H1 (cell line): Measurements from ENCODE around the gene CCDC91. TPM values are rescaled to one million over a fixed set of nuclear protein-coding genes. Genes with fewer than 3 reads are reported as not detected.

Source experiments
- CTCF ChIA-PET: fragments of 300-600 bp; sonication (Branson Sonifier 250); formaldehyde crosslinking; loops from one replicate; lab custom pipeline; 2021; ENCODE audit not compliant: partially characterized antibody; lab: Charles Lee
- POLR2A ChIA-PET: fragments of 300-600 bp; sonication (Branson Sonifier 250); formaldehyde crosslinking; loops from one replicate; lab custom pipeline; 2021; ENCODE audit warnings: inconsistent platforms; ENCODE audit not compliant: partially characterized antibody; lab: Charles Lee
- DNase-seq, 2 experiments: peaks; one replicate each; pipeline versions ENCODE4 v3.0.0 to v3.0.0-alpha.2; 2010 to 2022; ENCODE audit warnings: low spot score in 2 of 2, low read depth in 1 of 2, mixed read lengths in 1 of 2
- FAIRE-seq: peaks from 2 replicates; lab custom pipeline; 2011; peaks lifted over from hg19 to GRCh38; lab: Jason Lieb, UNC
- H2AFZ ChIP-seq: 2 replicates; pipeline ENCODE4 v1.8.1; 2012; ENCODE audit warnings: low read length, inconsistent platforms
- H2AK5ac ChIP-seq: 2 replicates; pipeline ENCODE4 v1.6.1; 2013; ENCODE audit warnings: low read depth, low read length
- H2BK120ac ChIP-seq: replicated peaks from 2 replicates; pipeline ENCODE3; 2013; ENCODE audit warnings: low read depth, low read length, inconsistent platforms
- H2BK12ac ChIP-seq: 2 replicates; pipeline ENCODE4 v1.6.1; 2013; ENCODE audit warnings: low read depth, low read length
- H2BK15ac ChIP-seq: 2 replicates; pipeline ENCODE4 v1.6.1; 2013; ENCODE audit warnings: low read length
- H2BK20ac ChIP-seq: 2 replicates; pipeline ENCODE4 v1.6.1; 2013; ENCODE audit warnings: low read length
- H2BK5ac ChIP-seq: 2 replicates; pipeline ENCODE4 v1.6.1; 2013; ENCODE audit warnings: low read depth, low read length
- H3K14ac ChIP-seq: 2 replicates; pipeline ENCODE4 v1.6.1; 2013; ENCODE audit warnings: inconsistent platforms; ENCODE audit not compliant: insufficient read length
- H3K18ac ChIP-seq: 2 replicates; pipeline ENCODE4 v1.6.1; 2013; ENCODE audit warnings: low read length; ENCODE audit errors: extremely low read depth
- H3K23ac ChIP-seq: 2 replicates; pipeline ENCODE4 v1.6.1; 2013; ENCODE audit warnings: inconsistent platforms; ENCODE audit not compliant: insufficient read length
- H3K23me2 ChIP-seq: 2 replicates; pipeline ENCODE4 v1.6.1; 2013; ENCODE audit warnings: low read depth, low read length
- H3K27ac ChIP-seq: 2 replicates; pipeline ENCODE4 v1.6.1; 2011; ENCODE audit warnings: low read depth, low read length, inconsistent platforms
- H3K27me3 ChIP-seq, 4 experiments: replicated peaks in 1 of 4; 1 replicate in 1 of 4; 2 replicates in 3 of 4; pipeline versions ENCODE4 v1.6.1 to v1.8.1; 2011 to 2013; ENCODE audit warnings: low read length in 3 of 4, mild to moderate bottlenecking in 3 of 4, inconsistent platforms in 2 of 4, mixed read lengths in 2 of 4, moderate library complexity in 1 of 4; ENCODE audit not compliant: control insufficient read depth in 3 of 4, insufficient read depth in 3 of 4; ENCODE audit errors: extremely low read depth in 1 of 4
- H3K36me3 ChIP-seq, 4 experiments: 2 replicates each; pipeline versions ENCODE4 v1.6.1 to v1.8.1; 2011 to 2013; ENCODE audit warnings: mild to moderate bottlenecking in 4 of 4, low read length in 3 of 4, moderate library complexity in 2 of 4, control low read depth in 1 of 4, inconsistent platforms in 1 of 4; ENCODE audit not compliant: insufficient read depth in 4 of 4, control insufficient read depth in 2 of 4
- H3K4ac ChIP-seq: replicated peaks from 2 replicates; pipeline ENCODE3; 2013; ENCODE audit warnings: low read length, low read depth, mixed read lengths, inconsistent platforms; ENCODE audit not compliant: insufficient read length
- H3K4me1 ChIP-seq, 4 experiments: replicated peaks in 1 of 4; 1 replicate in 1 of 4; 2 replicates in 3 of 4; pipeline versions ENCODE4 v1.6.1 to v1.8.1; 2011 to 2013; ENCODE audit warnings: low read length in 3 of 4, inconsistent platforms in 2 of 4, mixed read lengths in 1 of 4; ENCODE audit not compliant: insufficient read depth in 4 of 4, control insufficient read depth in 3 of 4
- H3K4me2 ChIP-seq, 2 experiments: 2 replicates each; pipeline versions ENCODE4 v1.6.1 to v1.8.1; 2011 to 2013; ENCODE audit warnings: low read depth in 2 of 2, low read length in 2 of 2, control low read depth in 1 of 2, inconsistent platforms in 1 of 2, mild to moderate bottlenecking in 1 of 2; ENCODE audit not compliant: insufficient read depth in 1 of 2
- H3K4me3 ChIP-seq, 4 experiments: fragments of 200-600, 300-600 bp in 1 of 4; sonication (generic), shearing (Covaris generic), sonication (Bioruptor Twin) in 1 of 4; 2 replicates each; pipeline versions ENCODE4 v1.5.1 to v1.8.1; 2011 to 2016; ENCODE audit warnings: low read length in 4 of 4, low read depth in 3 of 4, control low read depth in 2 of 4, inconsistent platforms in 2 of 4, mild to moderate bottlenecking in 2 of 4, mixed read lengths in 1 of 4, moderate library complexity in 1 of 4; ENCODE audit not compliant: insufficient read depth in 2 of 4; ENCODE audit errors: extremely low read depth in 1 of 4
- H3K56ac ChIP-seq: replicated peaks from 2 replicates; pipeline ENCODE3; 2013; ENCODE audit warnings: low read depth, mild to moderate bottlenecking, mixed read lengths, low read length, inconsistent platforms; ENCODE audit not compliant: insufficient read length
- H3K79me1 ChIP-seq: 2 replicates; pipeline ENCODE4 v1.6.1; 2013; ENCODE audit warnings: low read depth, low read length, control low read depth
- H3K79me2 ChIP-seq, 2 experiments: 2 replicates each; pipeline versions ENCODE4 v1.6.1 to v1.8.1; 2012 to 2013; ENCODE audit warnings: low read length in 2 of 2, mild to moderate bottlenecking in 2 of 2, inconsistent platforms in 1 of 2; ENCODE audit not compliant: insufficient read depth in 2 of 2, control insufficient read depth in 1 of 2
- H3K9ac ChIP-seq, 4 experiments: replicated peaks in 1 of 4; 1 replicate in 1 of 4; 2 replicates in 3 of 4; pipeline versions ENCODE4 v1.6.1 to v1.8.1; 2011 to 2013; ENCODE audit warnings: low read depth in 3 of 4, low read length in 3 of 4, control low read depth in 2 of 4, mild to moderate bottlenecking in 2 of 4, moderate library complexity in 2 of 4, inconsistent platforms in 1 of 4; ENCODE audit errors: extremely low read depth in 1 of 4
- H3K9me3 ChIP-seq, 2 experiments: 2 replicates each; pipeline versions ENCODE4 v1.6.1 to v1.8.1; 2012 to 2013; ENCODE audit warnings: mild to moderate bottlenecking in 2 of 2, moderate library complexity in 2 of 2, control low read depth in 1 of 2, inconsistent platforms in 1 of 2, low read depth in 1 of 2, low read length in 1 of 2, mixed read lengths in 1 of 2; ENCODE audit not compliant: insufficient read depth in 2 of 2
- H4K20me1 ChIP-seq, 2 experiments: replicated peaks in 1 of 2; 2 replicates each; pipeline versions ENCODE3 to v1.8.1; 2011 to 2013; ENCODE audit warnings: inconsistent platforms in 2 of 2, low read length in 2 of 2, mild to moderate bottlenecking in 1 of 2; ENCODE audit not compliant: insufficient read depth in 2 of 2, control insufficient read depth in 1 of 2
- H4K5ac ChIP-seq: 2 replicates; pipeline ENCODE4 v1.6.1; 2013; ENCODE audit warnings: low read length, low read depth, mixed read lengths, inconsistent platforms; ENCODE audit not compliant: insufficient read length
- H4K8ac ChIP-seq: 2 replicates; pipeline ENCODE4 v1.8.0; 2013; ENCODE audit warnings: mild to moderate bottlenecking, moderate library complexity, low read length, inconsistent platforms; ENCODE audit not compliant: insufficient read depth; ENCODE audit errors: extremely low read depth
- H4K91ac ChIP-seq: replicated peaks from 2 replicates; pipeline ENCODE3; 2013; ENCODE audit warnings: low read length, mixed read lengths, inconsistent platforms; ENCODE audit not compliant: insufficient read length
- E2F6 ChIP-seq: IDR thresholded peaks from 2 replicates; pipeline ENCODE4 v1.6.1; 2012; ENCODE audit warnings: inconsistent platforms
- GABPA ChIP-seq: IDR thresholded peaks from 2 replicates; pipeline ENCODE4 v1.6.1; 2011; ENCODE audit warnings: mild to moderate bottlenecking, low read length, moderate library complexity, borderline replicate concordance; ENCODE audit not compliant: insufficient read depth
- POLR2A ChIP-seq, 2 experiments: IDR thresholded peaks; 1 replicate in 1 of 2; 2 replicates in 1 of 2; pipeline ENCODE4 v1.6.1; 2011; ENCODE audit warnings: low read depth in 2 of 2, low read length in 2 of 2, mild to moderate bottlenecking in 2 of 2; ENCODE audit errors: control extremely low read depth in 1 of 2
- POU5F1 ChIP-seq: IDR thresholded peaks from 2 replicates; pipeline ENCODE4 v1.6.1; 2011; ENCODE audit warnings: low read depth, mild to moderate bottlenecking, low read length, moderate library complexity
- SAP30 ChIP-seq: fragments of 300-600 bp; sonication (generic); IDR thresholded peaks from 2 replicates; pipeline ENCODE4 v1.7.1; 2012; ENCODE audit warnings: low read length, moderate library complexity, mild to moderate bottlenecking, inconsistent platforms; ENCODE audit not compliant: insufficient read depth, insufficient replicate concordance
- SIX5 ChIP-seq: IDR thresholded peaks from 2 replicates; pipeline ENCODE4 v1.6.1; 2011; ENCODE audit warnings: mild to moderate bottlenecking, low read depth, low read length
- WGBS, 2 experiments: shearing (Covaris generic) in 1 of 2; methylation state at CpG; one replicate each; pipeline versions ENCODE4 v1.1.6 to v1.1.7; 2013 to 2015; ENCODE audit warnings: low lambda C conversion rate in 2 of 2, mixed read lengths in 2 of 2, inconsistent platforms in 1 of 2, low coverage in 1 of 2, missing lambda C conversion rate in 1 of 2; ENCODE audit not compliant: insufficient replicate concordance in 2 of 2, insufficient coverage in 1 of 2, insufficient read length in 1 of 2; ENCODE audit errors: extremely low coverage in 1 of 2, missing lambda C conversion rate in 1 of 2; 5-methylcytosine and 5-hydroxymethylcytosine counted together
- polyA plus RNA-seq, 7 experiments: library from polyadenylated mRNA; depleted of rRNA in 3 of 7; stranded (reverse) in 5 of 7; unstranded in 2 of 7; fragments of >200 nt in 5 of 7; fragments of 200-250 nt in 2 of 7; gene quantifications; 1 replicate in 5 of 7; 2 replicates in 1 of 7; 4 replicates in 1 of 7; pipeline versions ENCODE4 v1.2.1 to v1.2.3, GENCODE V29; 2011 to 2013; ENCODE audit warnings: missing spikeins in 2 of 7, mixed read lengths in 2 of 7
- total RNA-seq: library from RNA; stranded (reverse); fragmentation: NEBNext Ultra II Directional; extraction: Animal tissue kit (Norgen Biotek cat#: 25700); gene quantifications from 2 replicates; pipeline ENCODE4 v1.2.1, GENCODE V29; 2021

CCDC91 gene
- total and polyA plus RNA-seq, 2 of the 8 experiments (the other 6 are each of a cell fraction or from before 2014, with no cell fraction given) = 8.6 to 23.1 TPM

- 83% methylated on average over 4 of the region's 4 CpGs; no CpG with 5 or more reads in 1 of the 2 experiments for WGBS, 2 experiments
- Histone ChIP-seq H2BK15ac (no peak overlapping the region), H3K79me1 (no peaks in the 10 kb centered on the region), H4K20me1 (no peaks in the 10 kb centered on the region), H3K4me2 (no peak overlapping the region), H3K27me3 (no peaks in the 10 kb centered on the region; a peak in 1 of 7 replicates), H3K27ac (no peak overlapping the region), H3K56ac (peak overlapping the region; percentile 37), H3K4ac (no peak overlapping the region), H3K23me2 (no peaks in the 10 kb centered on the region), H3K23ac (no peak overlapping the region), H4K8ac (no peak overlapping the region), H4K91ac (no peak overlapping the region), H3K9ac (no peak overlapping the region), H2AFZ (no peak overlapping the region)
- DNase-seq (no peak), FAIRE-seq (no peak)
- ChIA-PET POLR2A (no interaction called here), CTCF (interaction anchor here (1.2 kb wide), 1 partner anchor 32 kb away, joined by 5 read pairs; no protein-coding TSS in a partner anchor)
- TF ChIP-seq E2F6 (no peak), POLR2A (IDR thresholded peaks at IDR 0.05; ENCODE audit: control extremely low read depth in 1 of 2, low read depth in 2 of 2, low read length in 2 of 2) (no peak), GABPA (no peak), SAP30 (no peak), SIX5 (no peak), POU5F1 (no peak)
- TF ChIP-seq, all 59 proteins: peak for 0
- Histone ChIP-seq H4K5ac (no peak overlapping the region), H3K79me2 (no peaks in the 10 kb centered on the region), H2BK20ac (no peak overlapping the region), H2AK5ac (no peak overlapping the region), H3K9me3 (no peaks in the 10 kb centered on the region), H3K14ac (no peak overlapping the region), H3K36me3 (no peaks in the 10 kb centered on the region), H3K4me1 (peaks cover 0 to 7% (median 3%) of the 10 kb centered on the region in 4 experiments; a peak in 2 of 7 replicates), H3K4me3 (no peak overlapping the region), H2BK5ac (no peak overlapping the region), H3K18ac (no peak overlapping the region), H2BK12ac (no peak overlapping the region), H2BK120ac (peak overlapping the region; percentile 39)
These were observed 362.2 kb downstream of the CCDC91 start for GRCh38 chr12:28552251-28552970.
